ENCODE results near the gene IDUA.
"Not testable (repeated sequence)": the region's sequence is repeated elsewhere in the genome, so short reads cannot be mapped to it uniquely, and the experiment has no call there.

Gene IDUA

DNA sequence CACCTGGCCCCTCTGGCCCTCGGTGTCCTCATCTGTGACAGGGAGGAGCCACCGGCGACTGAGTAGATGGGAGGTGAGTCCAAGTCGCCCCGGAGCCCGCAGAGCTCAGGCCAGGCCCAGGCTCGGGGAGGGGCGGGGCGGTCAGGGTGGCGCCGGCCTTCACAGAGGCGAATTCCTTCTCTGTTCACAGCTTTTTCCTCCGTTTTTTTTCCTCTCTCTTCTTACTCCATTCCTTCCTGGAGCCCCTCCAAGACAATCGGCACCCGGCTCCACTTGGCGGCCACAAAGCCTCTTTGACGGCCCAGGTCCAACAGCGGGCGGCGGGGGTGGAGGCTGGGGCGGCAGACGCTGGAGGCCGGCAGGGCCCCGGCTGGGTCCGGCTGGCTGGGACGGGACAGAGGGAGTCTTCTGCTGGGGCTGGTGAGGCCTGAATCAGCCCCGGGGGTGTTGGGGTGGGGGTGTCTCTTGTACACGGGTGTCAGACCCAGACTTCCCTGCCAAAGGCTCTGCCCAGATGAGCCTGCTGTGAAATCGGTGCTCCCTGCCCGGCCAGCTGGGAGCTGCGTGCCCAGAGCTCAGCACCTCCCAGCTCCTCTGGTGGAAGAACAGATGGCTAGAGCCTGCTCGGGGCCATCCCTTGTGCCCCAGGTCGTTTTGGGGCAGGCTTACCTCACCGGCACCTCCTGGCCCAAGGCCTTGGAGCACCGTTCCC lies 47.2 kb downstream of the IDUA start:
- no peak for DNase-seq

DNA sequence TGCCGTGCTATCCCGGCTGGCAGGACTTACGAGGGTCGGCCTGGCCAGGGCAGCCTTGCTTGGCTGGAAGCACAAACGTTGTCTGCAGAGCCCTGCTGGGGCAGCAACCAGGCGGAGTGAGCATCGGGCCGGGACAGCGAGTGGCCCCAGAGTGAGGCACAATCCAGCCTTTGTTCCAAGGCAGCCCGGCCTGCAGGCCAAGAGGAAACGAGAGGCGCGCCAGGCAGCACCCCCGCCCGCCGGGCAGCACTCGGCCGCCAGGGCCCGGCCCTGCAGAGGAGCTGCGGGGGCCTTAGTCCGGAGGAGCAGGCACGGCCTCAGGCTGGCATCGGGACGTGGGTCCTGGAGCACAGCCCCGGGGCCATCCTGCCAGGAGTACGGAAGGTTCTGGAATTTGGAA lies 48.7 kb downstream of the IDUA start:
- no peak for DNase-seq

DNA sequence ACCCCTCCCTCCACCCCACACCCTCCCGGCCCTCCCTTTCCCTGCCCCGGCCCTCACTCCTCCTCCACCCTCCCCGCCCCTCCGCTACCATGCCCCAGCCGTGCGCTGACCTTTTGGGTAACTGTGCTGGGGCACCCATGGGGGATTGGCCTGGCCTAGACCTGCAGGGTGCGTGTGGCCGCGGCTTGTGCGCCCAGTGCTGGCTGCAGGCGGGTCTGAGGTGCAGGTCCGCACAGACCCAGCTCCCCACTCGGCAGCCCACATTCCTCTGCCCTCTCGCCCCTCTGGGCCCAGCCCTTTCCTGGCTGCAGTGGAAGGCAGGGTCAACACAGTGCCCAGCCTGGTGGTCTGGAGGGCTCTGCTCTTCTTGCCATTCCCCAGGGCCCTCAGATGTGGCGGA lies 49.3 kb downstream of the IDUA start:
- DNase-seq, result no peak

DNA sequence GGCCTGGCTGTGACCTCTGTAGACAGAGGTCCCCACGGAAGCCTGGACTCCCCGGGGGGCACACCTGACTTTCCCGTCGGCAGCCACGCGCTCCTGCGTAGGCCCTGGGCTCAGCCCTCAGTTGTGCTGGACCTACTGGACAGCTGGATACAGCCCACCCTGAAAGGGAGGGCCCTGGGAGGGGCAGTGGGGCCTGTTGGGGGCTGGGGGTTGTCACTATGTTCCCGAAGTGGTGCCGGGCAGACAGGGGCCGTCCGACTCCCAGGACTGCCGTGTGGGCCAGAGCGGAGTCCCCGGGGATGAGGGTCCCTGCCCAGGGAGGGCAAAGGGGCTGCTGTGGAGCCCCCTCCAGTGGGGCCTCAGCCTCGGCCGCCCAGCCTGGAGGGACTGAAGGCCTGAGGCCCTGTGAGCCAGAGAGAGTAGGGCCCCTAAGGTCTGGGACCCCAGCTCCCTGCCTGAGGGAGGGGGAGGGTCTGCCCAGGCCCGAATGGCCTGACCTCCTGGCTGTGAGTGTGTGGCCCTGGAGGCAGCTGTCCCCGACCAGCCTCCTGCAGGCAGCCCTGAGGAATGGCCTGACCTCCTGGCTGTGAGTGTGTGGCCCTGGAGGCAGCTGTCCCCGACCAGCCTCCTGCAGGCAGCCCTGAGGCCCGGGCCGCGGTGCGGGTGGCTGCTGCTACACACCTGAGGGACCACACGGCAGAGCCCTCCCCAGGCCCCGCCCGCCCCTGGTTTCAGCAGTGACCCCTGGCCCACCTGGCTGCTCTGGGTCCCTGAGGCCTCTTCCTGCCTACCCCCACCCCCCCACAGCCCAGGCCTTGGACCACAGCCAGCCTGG lies 50.3 kb downstream of the IDUA start:
- DNase-seq, result no peak

DNA sequence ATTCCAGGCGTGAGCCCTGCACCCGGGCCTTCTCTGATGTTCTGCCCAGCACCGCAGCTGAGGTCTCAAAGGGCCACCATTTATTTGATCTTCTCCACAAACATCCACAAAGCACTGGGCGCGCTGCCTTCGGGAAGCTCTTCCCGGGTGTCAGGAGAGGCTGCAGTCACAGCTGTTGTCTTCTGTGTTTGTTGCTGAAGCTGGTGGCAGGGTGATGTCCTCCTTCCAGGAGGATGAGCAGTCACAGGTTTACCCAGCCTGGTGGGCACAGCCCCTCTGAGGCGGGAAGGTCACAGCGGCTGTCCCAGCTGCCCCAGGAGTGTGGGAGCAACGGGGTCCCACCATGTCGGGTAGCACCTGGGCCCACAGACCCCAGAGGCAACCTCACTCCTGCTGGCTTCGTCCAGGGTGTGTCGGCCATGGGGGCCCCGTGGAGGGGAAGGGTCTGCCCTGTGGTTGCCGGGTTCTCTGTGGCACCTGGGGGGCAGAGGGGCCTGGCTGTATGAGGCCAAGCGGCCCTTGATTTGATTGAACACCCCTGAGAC lies 52.2 kb downstream of the IDUA start:
- no peak for DNase-seq

DNA sequence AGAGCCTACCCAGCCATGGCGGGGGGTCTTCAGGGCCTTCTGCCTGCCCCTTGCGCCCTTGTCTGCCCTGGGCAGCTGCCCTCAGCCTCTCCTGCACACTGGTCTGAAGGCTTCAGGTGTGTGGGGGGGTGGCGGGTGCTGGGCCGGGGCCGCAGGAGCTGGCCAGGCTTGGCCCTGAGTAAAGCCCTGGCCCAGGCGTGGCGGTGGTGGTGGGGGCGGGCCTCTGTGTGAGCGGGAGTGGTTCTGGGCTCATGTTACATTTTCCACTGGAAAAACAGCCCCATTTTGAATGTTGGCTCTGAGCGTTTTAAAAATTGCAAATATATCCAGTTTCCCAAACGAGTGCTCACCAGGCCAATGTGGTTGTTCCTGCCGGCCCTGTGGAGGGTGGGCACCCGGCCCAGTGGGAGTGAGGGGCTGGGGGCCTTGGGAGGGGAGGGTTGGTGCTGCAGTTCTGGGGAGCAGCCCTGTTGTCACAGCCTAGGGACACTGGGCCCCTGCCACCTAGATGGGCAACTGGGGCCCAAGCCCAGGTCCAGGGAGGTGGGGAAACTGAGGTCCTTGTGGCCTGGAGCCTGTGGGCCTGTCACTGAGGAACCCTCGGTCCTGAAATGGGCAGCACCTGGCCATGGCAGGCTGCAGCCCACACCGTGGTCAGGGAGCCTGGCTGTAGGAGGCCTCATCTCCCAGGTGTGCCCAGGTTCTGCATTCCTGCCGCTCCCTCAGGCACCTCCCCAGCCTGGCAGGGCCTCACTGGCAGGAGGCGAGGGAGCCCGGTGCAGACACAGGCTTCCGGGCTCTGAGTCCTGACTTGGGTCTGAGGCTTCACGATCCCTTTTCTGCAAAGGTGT lies 52.9 kb downstream of the IDUA start:
- no peak for DNase-seq

DNA sequence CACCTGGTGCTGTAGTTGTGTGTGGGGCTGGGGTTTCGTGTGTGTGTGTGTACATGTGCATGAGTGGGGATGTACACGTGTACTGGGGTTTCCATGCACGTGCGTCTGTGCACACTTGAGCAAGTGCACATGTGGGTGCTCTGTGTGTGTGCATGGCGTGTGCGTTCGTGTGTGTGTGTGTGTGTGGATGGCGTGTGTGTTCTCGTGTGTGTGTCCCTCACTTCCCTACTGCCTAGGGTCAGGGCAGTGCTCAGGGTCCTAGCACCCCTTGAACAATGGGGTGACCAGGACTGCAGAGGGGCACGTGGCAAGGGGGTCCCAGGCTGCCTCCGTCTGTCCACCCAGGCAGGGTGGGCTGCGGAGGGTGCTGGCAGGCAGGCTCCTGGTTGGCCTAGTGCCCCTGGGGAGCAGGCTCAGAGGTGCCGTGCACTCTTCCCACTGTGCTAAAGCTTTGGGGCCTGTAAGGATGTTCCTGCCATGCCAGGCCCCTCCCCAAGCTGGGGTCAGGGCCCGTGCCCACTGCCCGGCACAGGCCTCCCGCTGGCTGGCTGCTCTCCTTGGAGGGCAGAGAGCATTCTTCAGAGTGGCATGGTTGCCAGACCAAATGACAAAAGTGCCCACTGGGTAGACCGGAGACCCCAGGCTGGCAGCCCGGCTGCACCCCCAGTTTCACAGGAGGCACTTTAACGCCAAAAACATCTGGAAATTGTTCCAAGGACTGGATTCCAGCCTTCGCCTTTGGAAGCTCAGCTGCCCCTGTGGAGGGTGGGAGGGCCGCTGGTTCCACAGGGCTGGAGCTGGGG lies 53.7 kb downstream of the IDUA start:
- DNase-seq, result no peak

DNA sequence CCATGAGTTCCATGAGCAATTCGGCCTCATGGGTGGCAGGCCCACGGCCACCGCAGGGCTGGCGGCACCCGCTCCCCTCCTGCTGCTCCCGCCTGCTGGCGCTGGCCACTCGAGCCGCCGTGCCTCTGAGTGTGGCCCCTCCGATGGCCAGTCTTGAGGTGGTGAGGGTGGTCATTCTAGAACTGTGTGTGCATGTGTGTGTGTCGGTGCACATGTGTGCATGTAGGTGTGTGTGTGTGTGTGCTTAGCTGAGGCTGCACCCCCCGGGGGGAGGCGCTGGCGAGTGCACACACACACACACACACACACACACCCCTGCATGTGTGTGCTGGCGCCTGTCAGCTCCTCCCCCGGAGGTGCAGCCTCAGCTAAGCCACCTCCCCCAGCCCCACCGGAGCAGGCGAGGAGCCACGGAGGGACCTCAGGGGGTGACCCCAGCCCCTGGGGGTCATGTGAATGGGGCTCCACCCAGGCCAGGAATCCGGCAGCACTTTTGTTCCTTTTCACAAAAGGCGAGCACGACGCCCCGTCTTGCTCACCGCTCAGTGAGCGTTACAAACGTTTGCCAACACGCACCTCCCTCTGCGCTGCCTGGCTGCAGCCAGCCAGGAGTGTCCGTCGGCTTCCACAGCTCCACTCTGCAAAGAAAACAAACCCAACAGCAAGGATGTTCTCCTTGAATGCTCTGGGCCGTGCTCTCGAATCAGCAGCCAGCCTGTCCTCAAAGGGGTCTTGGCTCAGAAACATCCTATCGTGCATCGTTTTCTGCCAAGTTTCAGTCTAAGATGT lies 54.5 kb downstream of the IDUA start:
- DNase-seq, result no peak

DNA sequence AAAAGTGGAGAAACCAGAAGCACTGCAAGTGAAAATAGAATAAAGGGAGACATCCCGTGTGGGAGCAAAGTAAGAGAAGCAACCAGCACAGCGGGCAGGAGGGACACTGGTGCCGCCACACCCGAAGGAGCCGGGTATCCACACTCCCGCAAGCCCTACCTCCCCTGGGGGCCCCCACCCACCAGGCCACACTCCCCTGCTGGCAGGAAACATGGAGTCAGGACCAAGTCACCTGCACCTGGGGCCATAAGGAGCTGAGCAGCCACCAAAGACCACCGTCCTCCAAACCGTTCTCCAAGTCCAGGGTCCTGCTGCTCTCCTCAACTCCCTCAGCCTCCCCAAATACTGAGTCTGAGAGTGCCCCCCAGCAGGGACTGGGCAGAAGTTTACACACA lies 55.1 kb downstream of the IDUA start:
- DNase-seq, result no peak

DNA sequence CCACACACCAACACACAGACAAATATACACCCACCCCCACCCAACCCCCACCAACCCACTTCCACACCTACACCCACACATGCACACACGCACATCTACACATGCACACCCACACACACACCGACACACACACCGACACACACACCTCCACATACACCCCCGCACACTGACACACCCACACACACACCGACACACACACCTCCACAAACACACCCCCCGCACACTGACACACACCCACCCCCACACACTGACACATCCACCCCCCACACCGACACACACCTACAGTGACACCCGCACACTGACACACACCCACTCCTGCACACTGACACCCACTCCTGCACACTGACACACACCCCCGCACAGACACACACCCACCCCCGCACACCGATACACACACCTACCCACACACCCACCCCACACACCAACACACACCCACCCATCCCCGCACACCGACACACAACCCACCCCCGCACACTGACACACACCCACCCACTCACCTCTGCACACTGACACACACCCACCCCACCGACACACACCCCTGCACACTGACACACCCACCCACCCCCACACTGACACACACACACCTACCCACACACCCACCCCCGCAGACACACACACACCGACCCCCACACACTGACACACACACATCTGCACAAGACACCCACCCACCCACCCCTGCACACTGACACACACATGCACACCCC lies 55.7 kb downstream of the IDUA start:
- no peak for DNase-seq

DNA sequence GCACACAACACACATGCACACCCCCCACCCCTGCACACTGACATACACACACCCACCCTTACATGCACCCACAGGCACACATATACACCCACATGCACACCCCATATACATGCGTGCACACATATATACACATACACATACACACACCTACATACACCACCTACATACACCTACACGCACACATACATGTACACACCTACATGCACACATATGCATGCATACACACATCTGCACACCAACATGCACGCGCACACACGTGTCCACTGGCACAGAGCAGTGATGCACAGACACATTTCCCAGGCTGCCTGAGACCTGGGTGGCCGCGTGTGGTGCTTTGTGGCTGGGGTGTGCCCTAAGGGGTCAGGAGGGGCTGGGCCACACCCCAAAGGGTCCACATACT lies 56.3 kb downstream of the IDUA start:
- DNase-seq, result no peak

DNA sequence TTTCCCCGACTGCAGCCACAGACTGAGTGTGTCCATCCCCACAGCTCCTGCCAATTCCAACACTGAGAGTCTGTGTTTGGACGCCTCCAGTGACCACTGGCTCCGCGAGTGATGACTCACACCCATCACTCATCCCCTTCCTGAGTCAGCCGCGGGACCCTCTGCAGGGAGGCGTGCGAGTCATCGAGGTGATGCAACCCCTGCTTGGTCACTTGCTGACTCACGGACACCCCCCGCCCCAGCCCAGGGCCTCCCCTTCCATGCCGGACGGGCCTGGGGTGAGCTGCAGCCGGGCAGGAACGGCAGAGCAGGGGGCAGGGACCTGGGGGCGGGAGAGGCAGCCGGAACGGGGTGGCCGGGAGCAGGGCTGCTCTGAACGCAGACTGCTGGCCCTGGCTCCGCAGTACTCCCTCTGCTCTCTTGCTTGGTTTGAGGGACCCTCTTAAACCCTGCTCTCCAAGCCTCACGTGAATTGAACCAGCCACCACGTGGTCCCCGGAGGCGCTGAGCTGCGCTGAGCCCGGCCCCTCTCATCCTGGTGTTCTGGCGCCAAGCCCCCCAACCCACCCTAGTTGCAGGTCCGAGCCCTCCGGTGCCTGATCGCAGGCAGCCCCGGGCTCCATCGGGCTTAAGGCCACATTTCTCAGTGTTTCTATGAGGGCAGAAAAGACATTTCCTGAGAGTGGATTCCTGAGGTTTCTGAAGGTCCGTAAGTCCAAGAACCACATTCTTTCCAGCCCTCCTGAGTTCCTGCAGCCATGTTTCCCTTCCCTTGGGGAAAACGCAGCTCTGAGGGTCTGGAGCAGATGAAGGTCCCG lies 57.0 kb downstream of the IDUA start:
- no peak for DNase-seq

DNA sequence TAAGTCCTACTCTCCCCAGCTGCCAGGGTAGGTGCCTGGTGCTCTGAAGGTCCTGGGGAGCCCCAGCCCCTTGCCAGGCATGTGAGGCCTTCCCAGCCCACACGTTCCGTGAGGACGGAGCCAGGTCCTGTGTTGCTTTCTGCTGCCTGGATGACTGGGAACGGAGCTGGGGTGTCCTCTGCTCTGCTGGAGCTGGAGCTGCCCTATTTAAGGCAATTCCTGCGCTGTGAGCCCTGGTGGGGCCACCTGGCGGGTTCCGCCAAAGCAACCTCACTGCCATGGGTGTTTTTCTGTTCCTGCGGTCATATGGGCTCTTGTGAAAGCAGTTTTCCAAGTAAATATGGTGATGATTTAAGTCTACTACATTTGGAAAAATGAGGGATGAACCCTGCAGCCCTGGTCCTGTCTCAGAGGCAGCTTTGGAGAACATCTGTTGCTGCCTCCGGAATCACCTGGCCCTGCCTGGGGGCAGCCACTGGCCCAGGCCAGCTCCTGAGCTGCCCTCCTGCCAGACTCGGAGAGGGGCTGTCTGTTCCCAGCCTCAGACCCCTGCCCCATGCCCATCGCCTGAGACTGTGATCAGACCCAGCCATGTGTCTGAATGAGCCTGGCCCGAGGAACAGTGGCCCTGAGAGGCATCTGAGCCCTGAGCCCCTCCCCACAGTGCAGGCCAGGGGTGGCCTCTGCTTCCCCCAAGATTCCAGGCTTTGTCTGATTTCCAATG lies 57.8 kb downstream of the IDUA start:
- no peak for DNase-seq

DNA sequence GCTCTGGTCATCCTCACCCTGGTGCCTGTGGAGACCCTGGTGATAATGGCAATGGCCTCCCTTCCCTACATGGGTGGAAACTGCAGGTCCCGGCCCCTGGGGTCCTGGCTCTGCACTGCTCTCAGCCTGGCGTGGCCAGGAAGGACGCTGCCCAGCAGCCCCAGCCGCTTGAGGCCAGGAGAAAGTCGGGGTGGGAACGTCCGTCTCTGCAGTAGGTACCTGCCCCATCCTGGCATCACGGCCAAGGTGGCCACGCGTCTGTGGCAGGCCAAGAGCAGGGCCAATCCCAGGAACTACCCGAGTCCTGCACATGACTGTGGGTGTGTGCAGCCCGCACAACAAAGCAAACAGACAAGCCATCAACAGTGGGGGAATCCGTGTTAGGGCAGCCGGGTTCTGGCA lies 58.4 kb downstream of the IDUA start:
- DNase-seq, result no peak

DNA sequence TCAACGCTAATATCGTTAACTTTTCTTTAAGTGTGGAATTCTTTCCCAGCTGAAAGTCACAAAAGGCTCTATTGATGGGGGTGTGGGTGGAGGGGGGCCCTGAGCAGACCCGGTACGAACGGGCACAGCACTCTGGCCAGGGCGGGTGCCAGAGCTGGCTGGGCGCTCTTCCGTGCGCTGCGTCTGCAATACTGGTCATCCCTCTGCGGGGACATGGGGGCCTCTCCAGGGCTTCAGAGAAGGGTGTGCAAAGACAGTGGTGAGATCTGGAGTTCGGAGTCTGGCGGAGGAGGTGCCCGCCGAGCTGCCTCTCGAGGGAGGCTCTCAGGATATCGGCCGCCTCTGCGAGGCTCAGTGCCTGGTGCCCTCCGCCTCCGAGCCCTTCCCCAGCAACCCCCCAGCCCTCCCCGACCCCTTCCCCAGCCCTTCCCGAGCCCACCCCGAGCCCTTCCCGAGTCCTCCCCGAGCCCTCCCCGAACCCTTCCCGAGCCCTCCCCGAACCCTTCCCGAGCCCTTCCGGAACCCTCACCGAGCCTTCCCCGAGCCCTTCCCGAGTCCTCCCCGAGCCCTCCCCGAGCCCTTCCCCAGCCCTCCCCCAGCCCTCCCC lies 58.9 kb downstream of the IDUA start:
- DNase-seq, result no peak

DNA sequence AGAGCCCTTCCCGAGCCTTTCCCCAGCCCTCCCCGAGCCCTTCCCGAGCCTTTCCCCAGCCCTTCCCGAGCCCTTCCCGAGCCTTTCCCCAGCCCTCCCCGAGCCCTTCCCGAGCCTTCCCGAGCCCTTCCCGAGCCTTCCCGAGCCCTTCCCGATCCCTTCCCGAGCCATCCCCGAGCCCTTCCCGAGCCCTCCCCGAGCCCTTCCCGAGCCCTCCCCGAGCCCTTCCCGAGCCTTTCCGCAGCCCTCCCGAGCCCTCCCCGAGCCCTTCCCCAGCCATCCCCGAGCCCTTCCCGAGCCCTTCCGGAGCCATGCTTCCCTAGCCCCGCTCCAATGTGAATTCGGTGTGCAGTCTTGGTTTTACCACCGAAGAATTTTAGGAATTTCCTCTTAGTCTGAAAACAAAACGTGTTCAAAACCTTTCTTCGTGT lies 59.8 kb downstream of the IDUA start:
- DNase-seq, result not testable (repeated sequence)

DNA sequence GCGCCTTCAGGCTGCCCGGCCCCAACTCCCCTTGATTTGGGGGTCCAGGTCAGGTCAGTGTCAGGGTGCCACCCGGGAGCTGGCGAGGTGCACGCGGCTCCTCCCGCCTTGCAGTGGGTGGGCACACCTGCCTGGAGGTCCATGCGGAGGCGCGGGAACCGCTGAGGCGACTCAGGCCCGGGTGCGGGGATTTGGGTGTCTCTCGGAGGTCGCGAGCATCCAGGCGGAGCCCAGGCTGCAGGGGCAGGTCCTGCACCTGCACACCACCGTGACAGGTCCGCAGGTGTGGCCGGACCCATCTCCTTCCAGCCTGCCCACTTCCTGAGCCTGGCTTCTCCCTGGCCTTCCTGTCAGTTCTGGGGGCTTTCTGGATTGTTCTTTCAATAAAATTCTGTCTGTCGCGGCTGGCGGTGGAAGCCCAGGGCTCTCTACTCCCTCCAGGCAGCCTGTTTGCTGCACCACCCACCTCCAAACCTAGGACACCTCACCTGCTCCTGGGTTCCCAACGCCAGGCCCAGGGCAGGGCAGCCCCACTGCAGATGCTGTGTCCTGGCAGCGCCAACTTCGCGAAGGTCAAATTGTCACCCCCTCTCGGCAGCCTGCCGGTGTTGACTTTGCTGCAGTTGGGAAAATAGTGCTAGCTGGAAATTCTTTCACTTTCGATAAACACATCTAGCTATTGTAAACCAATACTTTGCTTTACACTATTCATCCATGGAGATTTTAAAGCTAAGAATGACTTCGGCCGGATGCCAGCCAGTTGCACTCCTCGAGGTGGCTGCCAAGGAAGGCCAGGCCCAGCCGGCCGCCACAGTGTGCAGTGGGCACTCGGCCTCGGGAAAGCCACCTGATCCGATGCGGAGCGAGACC lies 60.5 kb downstream of the IDUA start:
- DNase-seq, result no peak

Measured in NCI-H2107 (cell line).